ENCODE measurements around the gene METTL1.
"Not testable (repeated sequence)": the region's sequence is repeated elsewhere in the genome, so short reads cannot be mapped to it uniquely, and the experiment has no call there.

METTL1 gene

GRCh38 chr12:57771873-57772428, at the start of gene METTL1:
METTL1 (minus strand) TSS chr12:57772105; CDS start chr12:57772083, 22 bp downstream.
- peak; percentile 83 to 87 for DNase-seq (ENCODE audit: low read depth in 2 of 2, low spot score in 1 of 2)

GRCh38 chr12:57821015-57821414, 49.1 kb upstream of the METTL1 start:
- not testable (repeated sequence) for DNase-seq (ENCODE audit: low read depth in 2 of 2, low spot score in 1 of 2)

- not testable (repeated sequence) for DNase-seq (ENCODE audit: low read depth in 2 of 2, low spot score in 1 of 2)
Observed at GRCh38 chr12:57820119-57820518, 48.2 kb upstream of the METTL1 start.

GRCh38 chr12:57817990-57818331, 46.1 kb upstream of the METTL1 start:
- DNase-seq (ENCODE audit: low read depth in 2 of 2, low spot score in 1 of 2): not testable (repeated sequence)

GRCh38 chr12:57817261-57817989, 45.5 kb upstream of the METTL1 start:
- no peak for DNase-seq (ENCODE audit: low read depth in 2 of 2, low spot score in 1 of 2)

- no peak for DNase-seq (ENCODE audit: low read depth in 2 of 2, low spot score in 1 of 2)
Observed at GRCh38 chr12:57816855-57817151, 44.9 kb upstream of the METTL1 start.

- no peak for DNase-seq (ENCODE audit: low read depth in 2 of 2, low spot score in 1 of 2)
Observed at GRCh38 chr12:57816001-57816854, 44.3 kb upstream of the METTL1 start.

- DNase-seq (ENCODE audit: low read depth in 2 of 2, low spot score in 1 of 2): no peak
Observed at GRCh38 chr12:57815177-57816000, 43.5 kb upstream of the METTL1 start.

- no peak for DNase-seq (ENCODE audit: low read depth in 2 of 2, low spot score in 1 of 2)
Observed at GRCh38 chr12:57813971-57814772, 42.3 kb upstream of the METTL1 start.

- no peak for DNase-seq (ENCODE audit: low read depth in 2 of 2, low spot score in 1 of 2)
Observed at GRCh38 chr12:57813111-57813970, 41.4 kb upstream of the METTL1 start.

GRCh38 chr12:57811028-57811755, 39.3 kb upstream of the METTL1 start:
- no peak for DNase-seq (ENCODE audit: low read depth in 2 of 2, low spot score in 1 of 2)

- no peak for DNase-seq (ENCODE audit: low read depth in 2 of 2, low spot score in 1 of 2)
Observed at GRCh38 chr12:57810450-57810849, 38.5 kb upstream of the METTL1 start.

- no peak for DNase-seq (ENCODE audit: low read depth in 2 of 2, low spot score in 1 of 2)
Observed at GRCh38 chr12:57809425-57809824, 37.5 kb upstream of the METTL1 start.

- DNase-seq (ENCODE audit: low read depth in 2 of 2, low spot score in 1 of 2): no peak
Observed at GRCh38 chr12:57808351-57808750, 36.4 kb upstream of the METTL1 start.

GRCh38 chr12:57807285-57807684, 35.4 kb upstream of the METTL1 start:
- DNase-seq (ENCODE audit: low read depth in 2 of 2, low spot score in 1 of 2): no peak

GRCh38 chr12:57806677-57807076, 34.8 kb upstream of the METTL1 start:
- DNase-seq (ENCODE audit: low read depth in 2 of 2, low spot score in 1 of 2): no peak

- no peak for DNase-seq (ENCODE audit: low read depth in 2 of 2, low spot score in 1 of 2)
Observed at GRCh38 chr12:57803319-57803893, 31.5 kb upstream of the METTL1 start.

- DNase-seq (ENCODE audit: low read depth in 2 of 2, low spot score in 1 of 2): no peak
Observed at GRCh38 chr12:57802607-57803006, 30.7 kb upstream of the METTL1 start.

GRCh38 chr12:57800965-57801364, 29.1 kb upstream of the METTL1 start:
- DNase-seq (ENCODE audit: low read depth in 2 of 2, low spot score in 1 of 2): no peak

All from stimulated activated CD8-positive, alpha-beta memory T cell treated with anti-CD3 and anti-CD28 coated beads, Interleukin-4, amount 100 ng/mL, for 4 hours (primary cell).